NAMALWA (cell line): ENCODE results near the gene UCK1.
A peak's percentile ranks its signal among the peaks of the same experiment; 100 is the strongest.
"Not testable (repeated sequence)": the region's sequence is repeated elsewhere in the genome, so short reads cannot be mapped to it uniquely, and the experiment has no call there.

ENCODE experiments used
- DNase-seq: peaks from one replicate; pipeline ENCODE4 v3.0.0-alpha.2; 2015; ENCODE audit warnings: low spot score

Gene UCK1

GRCh38 chr9:131554087-131554842 is 23.2 kb upstream of the UCK1 start:
- DNase-seq = peak; percentile 47

GRCh38 chr9:131552030-131552429 is 21.0 kb upstream of the UCK1 start:
- no peak for DNase-seq

DNA sequence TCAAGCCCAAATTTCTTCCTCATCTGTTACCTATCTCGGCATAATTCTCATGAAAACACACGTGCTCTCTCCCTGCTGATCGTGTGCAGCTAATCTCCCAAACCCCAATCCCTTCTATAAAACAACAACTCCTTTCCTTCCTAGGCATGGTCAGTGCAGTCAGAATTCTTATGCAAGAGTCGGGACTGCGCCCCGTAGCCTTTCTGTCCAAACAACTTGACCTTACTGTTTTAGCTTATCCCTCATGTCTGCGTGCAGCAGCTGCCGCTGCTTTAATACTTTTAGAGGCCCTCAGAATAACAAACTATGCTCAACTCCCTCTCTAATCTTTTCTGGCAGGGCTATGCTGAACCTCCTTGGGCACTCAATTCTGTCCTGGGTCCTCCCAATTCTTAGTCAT is 19.4 kb upstream of the UCK1 start:
- not testable (repeated sequence) for DNase-seq

DNA sequence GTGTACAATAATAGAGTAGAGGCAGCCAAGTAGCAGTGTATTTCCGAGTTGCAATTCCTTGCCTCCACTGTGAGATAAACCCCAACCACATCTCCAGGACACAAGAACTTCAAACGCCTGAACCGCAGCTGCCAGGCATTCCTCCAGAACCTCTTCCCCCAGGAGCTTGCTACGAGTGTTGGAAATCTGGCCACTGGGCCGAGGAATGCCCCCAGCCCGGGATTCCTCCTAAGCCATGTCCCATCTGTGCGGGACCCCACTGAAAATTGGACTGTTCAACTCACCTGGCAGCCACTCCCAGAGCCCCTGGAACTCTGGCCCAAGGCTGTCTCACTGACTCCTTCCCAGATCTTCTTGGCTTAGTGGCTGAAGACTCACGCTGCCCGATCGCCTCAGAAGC is 18.1 kb upstream of the UCK1 start:
- DNase-seq = not testable (repeated sequence)

- no peak for DNase-seq
These were observed 15.4 kb upstream of the UCK1 start for GRCh38 chr9:131546336-131547084.

- DNase-seq = no peak
These were observed 14.8 kb upstream of the UCK1 start for GRCh38 chr9:131545786-131546335.

- no peak for DNase-seq
These were observed 14.1 kb upstream of the UCK1 start, which contains the start of gene PRRT1B for GRCh38 chr9:131545003-131545785. TSS of gene PRRT1B (plus strand) at chr9:131545523. CDS start at chr9:131545616, 93 bp downstream.

DNA sequence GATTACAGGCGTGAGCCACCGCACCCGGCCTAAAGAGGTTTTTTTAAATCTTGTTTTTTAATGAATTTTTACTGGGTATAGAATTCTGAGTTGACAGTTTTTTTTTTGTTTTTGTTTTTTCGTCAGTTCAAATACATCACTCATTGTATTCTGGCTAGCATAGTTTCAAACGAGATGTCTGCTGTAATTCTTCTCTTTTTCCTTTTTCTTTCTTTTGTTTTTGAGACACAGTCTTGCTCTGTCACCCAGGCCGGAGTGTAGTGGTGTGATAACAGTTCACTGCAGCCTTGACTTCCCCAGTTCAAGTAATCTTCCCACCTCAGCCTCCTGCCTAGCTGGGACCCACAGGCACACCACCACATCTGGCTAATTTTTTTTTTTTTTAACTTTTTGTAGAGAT is 12.1 kb upstream of the UCK1 start:
- no peak for DNase-seq

- DNase-seq = no peak
These were observed 8.3 kb upstream of the UCK1 start for GRCh38 chr9:131539223-131539923.

GRCh38 chr9:131537946-131538345 is 6.9 kb upstream of the UCK1 start:
- no peak for DNase-seq

DNA sequence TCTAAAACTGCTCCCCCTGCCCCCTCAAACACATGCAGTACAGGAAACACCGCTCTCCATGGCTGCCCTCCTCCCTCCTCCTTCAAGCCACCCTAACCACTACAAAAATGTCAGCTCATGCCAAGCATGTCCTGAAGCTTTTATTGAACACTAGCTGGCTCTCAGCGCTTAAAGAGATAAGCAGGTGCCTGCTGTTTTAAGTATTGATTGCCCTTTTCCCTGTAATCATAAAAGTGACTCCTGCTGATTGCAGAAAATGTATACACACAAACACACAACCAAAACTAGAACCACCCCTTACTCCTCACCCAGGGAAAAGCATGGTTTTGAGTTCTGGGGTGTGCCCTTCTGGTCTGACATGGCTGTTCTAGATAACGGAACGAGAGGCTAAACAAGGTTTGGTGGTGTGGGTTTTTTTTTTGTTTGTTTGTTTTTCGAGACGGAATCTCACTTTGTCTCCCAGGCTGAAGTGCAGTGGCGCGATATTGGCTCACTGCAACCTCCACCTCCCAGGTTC is 3.7 kb upstream of the UCK1 start:
- no peak for DNase-seq

DNA sequence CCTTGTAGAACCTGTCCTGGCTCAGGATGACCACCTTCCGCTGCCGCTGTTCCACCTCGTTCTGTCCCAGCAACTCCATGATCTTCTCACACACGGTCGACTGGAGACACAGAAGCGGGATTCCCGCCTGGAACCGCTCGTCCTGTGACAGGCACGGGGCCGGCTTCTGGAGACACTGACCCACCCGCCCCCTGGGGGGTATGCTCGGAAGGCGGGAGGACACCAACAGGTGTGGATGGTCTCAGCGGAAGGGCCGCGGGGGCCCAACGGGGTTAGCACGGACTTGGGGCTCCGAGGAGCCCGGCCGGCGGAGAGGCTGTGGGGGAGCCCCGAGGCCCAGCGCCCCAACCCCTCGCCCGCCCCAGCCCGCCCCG is 530 bp downstream of the UCK1 start:
- peak; percentile 30 for DNase-seq

GRCh38 chr9:131529597-131530545 is 1.2 kb downstream of the UCK1 start:
- no peak for DNase-seq

DNA sequence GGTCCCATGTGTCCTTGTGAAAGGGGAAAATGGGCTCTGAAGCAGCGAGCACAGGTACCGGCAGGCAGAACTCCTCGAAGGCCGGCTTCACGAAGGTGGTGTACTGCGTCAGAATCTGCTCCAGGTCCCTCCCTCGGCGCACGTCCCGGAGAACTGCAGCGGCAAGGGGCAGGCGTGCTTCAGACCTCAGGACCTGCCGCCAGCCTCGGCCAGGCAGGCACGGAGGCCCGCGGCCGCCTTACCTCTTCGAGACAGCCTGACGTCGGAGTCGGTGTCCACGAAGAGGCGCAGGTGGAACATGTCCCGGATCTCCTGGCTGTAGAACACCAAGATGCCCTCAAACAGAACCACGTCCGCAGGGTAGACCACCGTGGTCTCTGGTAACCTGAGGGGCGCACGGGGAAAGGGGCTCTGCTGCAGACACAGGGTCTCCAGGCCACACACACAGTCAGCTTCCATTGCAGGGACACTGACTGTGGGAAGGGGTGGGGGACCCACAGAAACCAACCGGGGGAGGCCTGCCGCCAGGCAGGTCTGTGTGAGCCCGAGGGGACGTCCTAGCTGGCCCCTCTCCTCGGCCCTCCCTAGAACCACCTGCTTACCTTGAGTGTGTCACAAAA is 2.1 kb downstream of the UCK1 start:
- no peak for DNase-seq

DNA sequence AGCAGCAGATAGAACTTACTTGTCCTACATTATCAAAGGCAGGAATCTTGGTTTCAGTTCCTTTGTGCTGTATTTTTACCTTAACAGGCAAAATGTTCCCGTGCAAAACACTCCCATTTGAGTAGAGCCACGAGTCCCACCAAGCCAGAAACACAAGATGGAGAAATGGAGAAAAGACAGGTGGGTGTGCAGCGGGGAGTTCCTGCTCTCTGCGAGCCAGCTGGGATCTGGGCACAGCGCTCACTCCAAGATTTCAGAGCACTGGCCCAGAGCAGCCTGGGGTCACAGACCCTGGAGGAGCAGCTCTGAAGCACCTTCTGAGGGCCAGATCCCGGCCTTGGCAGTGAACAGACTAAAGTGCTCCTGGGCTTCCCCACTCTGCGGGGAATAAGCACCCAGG is 2.9 kb downstream of the UCK1 start:
- DNase-seq = no peak

GRCh38 chr9:131525643-131526565 is 5.2 kb downstream of the UCK1 start:
- no peak for DNase-seq

DNA sequence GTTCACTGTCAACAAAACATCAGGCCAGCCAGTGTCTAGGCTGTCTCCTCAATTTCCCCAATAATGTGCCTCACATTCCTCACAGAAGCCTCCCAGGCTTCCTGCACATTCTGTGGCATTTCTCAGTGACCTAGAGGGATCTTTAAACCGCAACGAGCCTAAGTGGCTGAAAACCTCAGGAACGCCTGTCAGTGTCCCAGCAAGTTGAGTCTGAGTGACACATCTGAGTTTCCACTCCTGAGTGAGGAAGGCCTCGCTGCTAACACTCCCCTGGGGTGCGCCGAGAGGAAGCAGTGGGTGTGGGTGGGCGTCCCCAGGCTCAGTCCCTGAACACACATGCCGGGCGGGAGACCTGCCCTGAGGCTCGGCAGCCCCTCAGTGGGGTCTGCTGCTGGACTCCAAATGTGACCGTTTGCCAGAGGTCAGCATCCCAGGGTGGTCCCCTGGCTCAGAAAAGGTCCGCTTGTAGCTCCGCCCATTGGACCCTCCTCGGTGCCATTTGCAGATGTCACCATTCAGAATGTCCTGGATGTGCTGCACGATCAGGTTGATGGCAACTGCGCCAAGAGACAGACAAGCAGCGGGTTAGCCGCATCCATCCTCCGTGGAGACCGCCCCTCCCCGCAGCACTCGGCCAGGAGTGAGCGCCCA is 6.3 kb downstream of the UCK1 start:
- no peak for DNase-seq
